IPS-18a (cell line): ENCODE measurements around the gene PAPPA.

ENCODE experiments used
- H3K27ac ChIP-seq: one replicate; pipeline ENCODE4 v1.5.1; 2013; ENCODE audit warnings: low read length
- H3K27me3 ChIP-seq: one replicate; pipeline ENCODE4 v1.6.1; 2013; ENCODE audit warnings: mild to moderate bottlenecking, low read length; ENCODE audit not compliant: control insufficient read depth, insufficient read depth
- H3K36me3 ChIP-seq: one replicate; pipeline ENCODE4 v1.6.1; 2013; ENCODE audit warnings: low read depth, low read length; ENCODE audit not compliant: control insufficient read depth
- H3K4me1 ChIP-seq: one replicate; pipeline ENCODE4 v1.6.1; 2013; ENCODE audit warnings: low read depth, low read length; ENCODE audit not compliant: control insufficient read depth
- H3K4me3 ChIP-seq: one replicate; pipeline ENCODE4 v1.5.1; 2013; ENCODE audit warnings: low read length
- H3K9ac ChIP-seq: one replicate; pipeline ENCODE4 v1.6.1; 2013; ENCODE audit warnings: mild to moderate bottlenecking, low read length, moderate library complexity
- H3K9me3 ChIP-seq: one replicate; pipeline ENCODE4 v1.6.1; 2013; ENCODE audit warnings: low read depth, low read length; ENCODE audit not compliant: control insufficient read depth

The PAPPA gene

GRCh38 chr9:116213693-116214047 is 60.1 kb downstream of the PAPPA start:
- Histone ChIP-seq H3K4me1 (peaks cover 10% of the 10 kb centered on the region), H3K27me3 (no peaks in the 10 kb centered on the region), H3K27ac (no peak overlapping the region), H3K9me3 (no peaks in the 10 kb centered on the region), H3K36me3 (no peaks in the 10 kb centered on the region), H3K9ac (no peak overlapping the region), H3K4me3 (no peak overlapping the region)

DNA sequence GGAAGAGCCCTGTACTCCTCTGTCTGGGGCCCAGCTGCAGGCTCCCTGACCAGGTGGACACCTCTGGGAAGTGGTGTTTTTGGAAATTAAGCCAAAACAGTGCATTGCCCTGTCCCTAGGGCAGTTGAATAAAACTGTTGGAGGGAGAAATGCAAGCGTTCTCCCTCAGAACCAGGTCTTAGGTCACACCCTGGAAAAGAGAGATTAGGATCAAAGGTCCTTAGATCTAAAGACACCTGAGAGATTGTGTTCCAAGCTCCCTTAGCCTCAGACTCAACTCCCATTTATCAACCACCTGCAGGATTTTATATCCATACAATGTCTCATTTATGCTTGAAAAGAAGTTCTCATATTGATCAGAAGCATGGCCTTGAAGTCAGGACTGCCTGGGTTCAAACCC is 64.8 kb downstream of the PAPPA start:
- H3K9me3 ChIP-seq = no peaks in the 10 kb centered on the region
- H3K9ac ChIP-seq = no peak overlapping the region
- no peak overlapping the region for H3K27ac ChIP-seq
- no peaks in the 10 kb centered on the region for H3K36me3 ChIP-seq
- H3K4me3 ChIP-seq = no peak overlapping the region
- H3K27me3 ChIP-seq = no peaks in the 10 kb centered on the region
- H3K4me1 ChIP-seq = peaks cover 3% of the 10 kb centered on the region

DNA sequence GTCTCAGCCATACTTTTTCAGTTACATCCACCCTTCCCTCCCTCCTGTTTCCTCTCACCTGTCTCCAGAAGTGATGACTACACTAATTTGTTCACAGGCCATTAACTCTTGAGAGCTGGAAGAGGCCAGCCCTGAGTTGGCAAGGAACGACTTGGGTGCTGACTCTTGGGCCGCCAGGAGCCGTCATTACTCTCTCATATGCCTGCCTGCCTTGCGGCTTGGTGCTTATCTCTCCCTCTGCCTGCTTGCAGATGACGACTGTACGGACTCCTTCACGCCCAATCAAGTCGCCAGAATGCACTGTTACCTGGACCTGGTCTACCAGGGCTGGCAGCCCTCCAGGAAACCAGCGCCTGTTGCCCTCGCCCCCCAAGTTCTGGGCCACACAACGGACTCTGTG is 66.1 kb downstream of the PAPPA start:
- Histone ChIP-seq H3K4me3 (no peak overlapping the region), H3K36me3 (no peaks in the 10 kb centered on the region), H3K4me1 (no peaks in the 10 kb centered on the region), H3K27me3 (no peaks in the 10 kb centered on the region), H3K27ac (no peak overlapping the region), H3K9me3 (no peaks in the 10 kb centered on the region), H3K9ac (no peak overlapping the region)

DNA sequence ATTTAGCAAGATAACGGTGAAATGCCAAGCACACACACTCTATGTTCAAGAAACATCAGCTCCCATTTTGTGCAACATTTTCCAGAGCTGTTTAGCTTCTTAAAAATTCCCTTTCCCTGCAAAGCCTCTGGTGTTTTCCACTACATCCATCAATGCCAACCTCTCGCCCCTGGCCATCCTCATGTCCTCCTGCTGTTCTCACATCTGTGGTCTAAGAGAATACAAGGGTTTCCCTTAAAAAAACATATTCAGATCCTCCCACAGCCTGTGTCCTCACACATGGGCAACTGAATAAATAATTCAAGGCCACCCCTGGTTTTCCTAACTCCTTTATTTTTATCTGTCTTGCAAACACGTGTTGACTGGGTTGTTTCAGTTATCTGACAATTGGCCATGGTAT is 70.3 kb downstream of the PAPPA start:
- Histone ChIP-seq H3K36me3 (no peaks in the 10 kb centered on the region), H3K4me1 (no peaks in the 10 kb centered on the region), H3K4me3 (no peak overlapping the region), H3K27ac (no peak overlapping the region), H3K9me3 (no peaks in the 10 kb centered on the region), H3K9ac (no peak overlapping the region), H3K27me3 (no peaks in the 10 kb centered on the region)

DNA sequence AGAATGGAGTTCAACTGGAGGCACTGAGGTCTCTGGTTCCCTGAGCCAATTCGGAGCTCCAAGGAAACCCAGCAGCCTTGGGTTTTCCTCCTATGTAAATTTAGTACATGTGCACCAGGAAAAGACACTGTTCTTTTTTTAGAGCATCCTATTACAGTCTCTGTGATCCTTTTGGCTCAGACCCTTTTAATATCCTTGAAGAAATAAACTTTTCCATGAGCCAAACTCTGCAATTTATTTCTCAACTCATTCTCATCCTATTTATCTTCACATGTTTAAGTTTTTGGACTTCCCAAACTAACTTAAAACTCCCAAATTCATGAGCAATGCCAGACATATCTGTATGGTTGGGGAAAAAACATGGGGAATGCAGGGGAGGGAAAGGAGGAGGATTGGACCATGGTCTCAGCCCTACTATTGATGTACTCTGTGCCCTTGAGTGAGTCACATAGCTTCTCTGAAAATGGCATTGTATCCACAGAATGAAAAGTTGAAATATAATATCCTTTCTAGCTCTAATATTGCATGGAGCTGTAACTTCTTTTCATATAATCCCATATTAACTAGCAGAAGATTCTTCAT is 76.6 kb downstream of the PAPPA start:
- no peak overlapping the region for H3K27ac ChIP-seq
- no peaks in the 10 kb centered on the region for H3K36me3 ChIP-seq
- no peaks in the 10 kb centered on the region for H3K4me1 ChIP-seq
- no peak overlapping the region for H3K4me3 ChIP-seq
- no peaks in the 10 kb centered on the region for H3K27me3 ChIP-seq
- H3K9me3 ChIP-seq = no peaks in the 10 kb centered on the region
- H3K9ac ChIP-seq = no peak overlapping the region

DNA sequence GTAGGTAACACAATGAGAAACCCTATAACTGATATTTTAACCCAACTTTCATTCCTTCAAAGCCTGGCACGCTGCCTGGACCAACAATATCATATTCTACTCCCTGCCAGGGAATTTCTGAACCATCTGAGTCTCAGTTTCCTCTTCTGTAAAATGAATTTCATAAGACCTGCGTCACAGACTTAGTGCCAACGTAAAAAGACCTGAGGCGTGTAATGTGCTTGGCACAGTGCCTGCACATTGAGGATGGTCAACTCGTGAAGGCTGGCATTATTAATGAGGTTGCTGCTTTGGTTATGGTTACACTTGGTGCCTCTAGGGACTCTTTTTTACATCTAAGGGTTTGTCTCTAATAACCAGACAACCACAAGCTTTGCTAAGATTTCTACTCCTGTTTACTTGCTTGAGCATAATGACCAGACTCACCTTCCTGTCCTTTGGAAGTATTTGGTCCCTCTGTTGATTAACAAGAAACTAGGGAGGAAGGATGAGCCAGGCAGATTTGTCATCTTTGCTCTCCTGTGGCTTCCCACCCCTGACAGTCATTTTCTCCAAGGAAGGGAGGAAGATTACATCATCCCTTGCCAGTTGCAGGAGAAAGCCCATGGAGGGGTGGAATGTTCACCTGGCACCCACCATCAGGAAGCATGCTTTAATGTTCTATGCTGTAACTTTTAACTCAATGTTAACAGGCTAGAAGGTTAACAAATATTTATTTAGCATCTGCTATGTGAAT is 79.0 kb downstream of the PAPPA start:
- Histone ChIP-seq H3K4me1 (no peaks in the 10 kb centered on the region), H3K27me3 (no peaks in the 10 kb centered on the region), H3K9ac (no peak overlapping the region), H3K27ac (no peak overlapping the region), H3K9me3 (no peaks in the 10 kb centered on the region), H3K36me3 (no peaks in the 10 kb centered on the region), H3K4me3 (no peak overlapping the region)

GRCh38 chr9:116233160-116233530 is 79.6 kb downstream of the PAPPA start:
- no peak overlapping the region for H3K4me3 ChIP-seq
- no peaks in the 10 kb centered on the region for H3K4me1 ChIP-seq
- H3K36me3 ChIP-seq = no peaks in the 10 kb centered on the region
- no peaks in the 10 kb centered on the region for H3K27me3 ChIP-seq
- H3K9ac ChIP-seq = no peak overlapping the region
- no peaks in the 10 kb centered on the region for H3K9me3 ChIP-seq
- no peak overlapping the region for H3K27ac ChIP-seq

GRCh38 chr9:116234081-116234480 is 80.5 kb downstream of the PAPPA start:
- Histone ChIP-seq H3K4me1 (no peaks in the 10 kb centered on the region), H3K9ac (no peak overlapping the region), H3K27ac (no peak overlapping the region), H3K4me3 (no peak overlapping the region), H3K9me3 (no peaks in the 10 kb centered on the region), H3K27me3 (no peaks in the 10 kb centered on the region), H3K36me3 (no peaks in the 10 kb centered on the region)

DNA sequence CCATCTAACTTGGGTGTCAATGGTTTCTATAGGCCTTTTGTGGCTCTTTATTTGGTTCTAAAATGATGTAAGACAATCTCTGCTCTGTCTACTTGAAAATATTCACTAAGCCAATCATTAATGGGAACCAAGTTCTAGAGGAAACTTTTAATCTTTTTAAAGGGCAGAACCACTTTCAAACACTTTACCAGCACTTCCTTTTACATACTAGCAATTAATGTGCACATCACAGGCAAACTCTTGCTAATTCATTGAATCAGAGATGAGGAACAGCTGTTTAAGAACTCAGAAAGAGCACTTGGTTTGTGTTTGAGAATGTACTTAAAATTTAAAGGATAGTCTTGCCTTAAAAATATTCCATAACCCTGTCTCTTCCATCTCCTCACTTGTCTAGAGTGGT is 83.4 kb downstream of the PAPPA start:
- Histone ChIP-seq H3K4me1 (no peaks in the 10 kb centered on the region), H3K36me3 (no peaks in the 10 kb centered on the region), H3K27me3 (no peaks in the 10 kb centered on the region), H3K27ac (no peak overlapping the region), H3K9me3 (no peaks in the 10 kb centered on the region), H3K4me3 (no peak overlapping the region), H3K9ac (no peak overlapping the region)

DNA sequence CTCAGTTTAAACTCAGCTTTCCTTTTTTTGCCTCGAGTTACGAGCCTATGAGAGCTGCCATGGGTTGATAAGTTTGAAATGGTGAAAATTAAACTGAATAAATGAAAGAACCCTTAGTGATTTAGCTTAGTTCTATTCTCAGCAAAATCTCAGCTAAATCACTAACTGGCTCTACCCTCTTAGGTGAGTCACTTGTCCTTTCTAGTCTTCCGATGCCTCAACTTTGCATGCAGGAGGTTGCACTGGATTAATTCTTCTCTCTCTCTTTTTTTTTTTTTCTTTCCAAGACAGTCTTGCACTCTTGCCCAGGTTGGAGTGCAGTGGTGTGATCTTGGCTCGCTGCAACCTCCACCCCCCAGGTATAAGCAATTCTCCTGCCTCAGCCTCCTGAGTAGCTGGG is 83.9 kb downstream of the PAPPA start:
- H3K4me1 ChIP-seq = no peaks in the 10 kb centered on the region
- no peaks in the 10 kb centered on the region for H3K36me3 ChIP-seq
- no peak overlapping the region for H3K9ac ChIP-seq
- no peak overlapping the region for H3K27ac ChIP-seq
- no peaks in the 10 kb centered on the region for H3K27me3 ChIP-seq
- H3K9me3 ChIP-seq = no peaks in the 10 kb centered on the region
- H3K4me3 ChIP-seq = no peak overlapping the region

GRCh38 chr9:116238225-116238624 is 84.6 kb downstream of the PAPPA start:
- Histone ChIP-seq H3K9ac (no peak overlapping the region), H3K36me3 (no peaks in the 10 kb centered on the region), H3K27me3 (no peaks in the 10 kb centered on the region), H3K4me3 (no peak overlapping the region), H3K4me1 (no peaks in the 10 kb centered on the region), H3K9me3 (no peaks in the 10 kb centered on the region), H3K27ac (no peak overlapping the region)

GRCh38 chr9:116238776-116239340 is 85.3 kb downstream of the PAPPA start:
- Histone ChIP-seq H3K36me3 (no peaks in the 10 kb centered on the region), H3K27me3 (no peaks in the 10 kb centered on the region), H3K4me3 (no peak overlapping the region), H3K27ac (no peak overlapping the region), H3K9ac (no peak overlapping the region), H3K9me3 (no peaks in the 10 kb centered on the region), H3K4me1 (no peaks in the 10 kb centered on the region)
